GM23338 (cell line): ENCODE measurements around the gene HOXA10. TPM values are rescaled to one million over a fixed set of nuclear protein-coding genes. Genes with fewer than 3 reads are reported as not detected.

Experiments used
- ATAC-seq: fragments of 200-7000 bp; cut with Tn5 transposase; 3 replicates; pipeline ENCODE4 v1.9.1; 2020
- DNase-seq: peaks from one replicate; pipeline ENCODE4 v3.0.0-alpha.2; 2015; ENCODE audit warnings: low spot score
- H2AFZ ChIP-seq: fragments of 200-600 bp; sonication (generic); 2 replicates; pipeline ENCODE4 v1.8.0; 2016; ENCODE audit warnings: antibody characterized with exemption, mild to moderate bottlenecking, moderate library complexity
- H3F3A ChIP-seq: fragments of 200-600 bp; sonication (generic); replicated peaks from 2 replicates; pipeline ENCODE4 v1.8.0; 2017; ENCODE audit warnings: antibody characterized with exemption, mixed run types, low read depth
- H3K27ac ChIP-seq: fragments of 200-600 bp; sonication (generic); 2 replicates; pipeline ENCODE4 v1.6.1; 2016; ENCODE audit warnings: low read depth
- H3K27me3 ChIP-seq: fragments of 200-600 bp; sonication (generic); 2 replicates; pipeline ENCODE4 v1.8.0; 2016; ENCODE audit warnings: mild to moderate bottlenecking, mixed run types, moderate library complexity; ENCODE audit not compliant: insufficient read depth
- H3K36me3 ChIP-seq: fragments of 200-600 bp; sonication (generic); 2 replicates; pipeline ENCODE4 v1.8.0; 2016; ENCODE audit warnings: mild to moderate bottlenecking; ENCODE audit not compliant: insufficient read depth
- H3K4me1 ChIP-seq: fragments of 200-600 bp; sonication (generic); 2 replicates; pipeline ENCODE4 v1.8.0; 2016; ENCODE audit warnings: mild to moderate bottlenecking, moderate library complexity; ENCODE audit not compliant: insufficient read depth
- H3K4me2 ChIP-seq: fragments of 200-600 bp; sonication (generic); 2 replicates; pipeline ENCODE4 v1.7.1; 2017; ENCODE audit warnings: mixed run types
- H3K4me3 ChIP-seq: fragments of 200-600 bp; sonication (generic); 2 replicates; pipeline ENCODE4 v1.6.1; 2016; ENCODE audit warnings: mixed run types
- H3K79me2 ChIP-seq: fragments of 200-600 bp; sonication (generic); replicated peaks from 2 replicates; pipeline ENCODE4 v1.8.0; 2017; ENCODE audit warnings: mild to moderate bottlenecking; ENCODE audit not compliant: insufficient read depth
- H3K9me2 ChIP-seq: fragments of 200-600 bp; sonication (generic); 2 replicates; pipeline ENCODE4 v1.8.0; 2017; ENCODE audit not compliant: insufficient read depth
- H4K20me1 ChIP-seq: fragments of 200-600 bp; sonication (generic); replicated peaks from 2 replicates; pipeline ENCODE4 v1.8.0; 2017; ENCODE audit warnings: mild to moderate bottlenecking; ENCODE audit not compliant: insufficient read depth
- H3K27ac Mint-ChIP-seq: 2 replicates; pipeline ENCODE4 v1.8.0; 2020; ENCODE audit warnings: inconsistent platforms, mild to moderate bottlenecking, moderate library complexity, mixed read lengths
- H3K27me3 Mint-ChIP-seq: 3 replicates; pipeline ENCODE4 v1.8.0; 2022; ENCODE audit warnings: low read depth, mild to moderate bottlenecking, moderate library complexity, mixed read lengths, inconsistent platforms; ENCODE audit not compliant: insufficient read depth, poor library complexity
- H3K36me3 Mint-ChIP-seq: 3 replicates; pipeline ENCODE4 v1.8.0; 2021; ENCODE audit warnings: low read depth, mild to moderate bottlenecking, inconsistent platforms, moderate library complexity, mixed read lengths
- H3K4me1 Mint-ChIP-seq: 3 replicates; pipeline ENCODE4 v1.8.0; 2020; ENCODE audit warnings: mild to moderate bottlenecking, inconsistent platforms, mixed read lengths
- H3K4me3 Mint-ChIP-seq: 3 replicates; pipeline ENCODE4 v1.8.0; 2021; ENCODE audit warnings: moderate library complexity, mild to moderate bottlenecking, inconsistent platforms, mixed read lengths
- H3K9me3 Mint-ChIP-seq: 3 replicates; pipeline ENCODE4 v1.8.0; 2020; ENCODE audit warnings: moderate library complexity, mild to moderate bottlenecking, inconsistent platforms, mixed read lengths
- CREB1 ChIP-seq: fragments of 250-450 bp; sonication (Bioruptor Pico); IDR thresholded peaks from 2 replicates; pipeline ENCODE4 v1.5.0; 2020; ENCODE audit warnings: low read depth, mild to moderate bottlenecking, moderate library complexity
- EZH2 ChIP-seq: fragments of 200-600 bp; sonication (generic); IDR thresholded peaks from one replicate; pipeline ENCODE4 v1.8.0; 2017; ENCODE audit warnings: antibody characterized with exemption, mild to moderate bottlenecking, low read depth; ENCODE audit not compliant: unreplicated experiment
- EZH2phosphoT487 ChIP-seq: fragments of 200-600 bp; sonication (generic); IDR thresholded peaks from one replicate; pipeline ENCODE4 v1.8.1; 2018; ENCODE audit warnings: antibody characterized with exemption; ENCODE audit not compliant: unreplicated experiment
- JUNB ChIP-seq: IDR thresholded peaks from one replicate; pipeline ENCODE4 v1.6.1; 2016; ENCODE audit warnings: antibody characterized with exemption; ENCODE audit not compliant: unreplicated experiment
- POLR2AphosphoS5 ChIP-seq: IDR thresholded peaks from 2 replicates; pipeline ENCODE4 v1.6.1; 2016; ENCODE audit warnings: antibody characterized with exemption, low read depth
- STAT1 ChIP-seq: IDR thresholded peaks from one replicate; pipeline ENCODE4 v1.6.1; 2016; ENCODE audit warnings: antibody characterized with exemption; ENCODE audit not compliant: unreplicated experiment
- ZNF114 ChIP-seq: fragments of 250-450 bp; sonication (Bioruptor Pico); IDR thresholded peaks from 2 replicates; pipeline ENCODE4 v1.5.0; 2020; ENCODE audit warnings: mild to moderate bottlenecking, moderate library complexity
- ZNF331 ChIP-seq: fragments of 250-450 bp; sonication (Bioruptor Pico); IDR thresholded peaks from 2 replicates; pipeline ENCODE4 v1.5.0; 2020; ENCODE audit warnings: low read depth, mild to moderate bottlenecking, moderate library complexity
- polyA plus RNA-seq: library from polyadenylated mRNA; unstranded; fragments of >200 nt; fragmentation: Nextera tagmentation; extraction: Ambion mirVana; gene quantifications from 2 replicates; pipeline ENCODE4 v1.2.1, GENCODE V29; 2016
- total RNA-seq: library from RNA; depleted of rRNA; stranded (reverse); fragments of >200 nt; shearing (Covaris generic); gene quantifications from 2 replicates; pipeline ENCODE4 v1.2.3, GENCODE V29; 2014
- TF ChIP-seq, protein P1 (sequence below), 2 experiments: fragments of 200-600 bp in 1 of 2; sonication (generic) in 1 of 2; conservative IDR thresholded peaks; 2 replicates each; pipeline versions ENCODE4 v1.5.1 to v1.6.1; 2016 to 2017; ENCODE audit warnings: antibody characterized with exemption in 2 of 2, low read depth in 2 of 2, mild to moderate bottlenecking in 2 of 2, moderate library complexity in 1 of 2
- TF ChIP-seq, protein P2 (sequence below): IDR thresholded peaks from one replicate; pipeline ENCODE4 v1.6.1; 2018; ENCODE audit warnings: antibody characterized with exemption; ENCODE audit not compliant: unreplicated experiment

HOXA10 gene
- total and polyA plus RNA-seq, 2 experiments from 2014 or later, result not detected

DNA sequence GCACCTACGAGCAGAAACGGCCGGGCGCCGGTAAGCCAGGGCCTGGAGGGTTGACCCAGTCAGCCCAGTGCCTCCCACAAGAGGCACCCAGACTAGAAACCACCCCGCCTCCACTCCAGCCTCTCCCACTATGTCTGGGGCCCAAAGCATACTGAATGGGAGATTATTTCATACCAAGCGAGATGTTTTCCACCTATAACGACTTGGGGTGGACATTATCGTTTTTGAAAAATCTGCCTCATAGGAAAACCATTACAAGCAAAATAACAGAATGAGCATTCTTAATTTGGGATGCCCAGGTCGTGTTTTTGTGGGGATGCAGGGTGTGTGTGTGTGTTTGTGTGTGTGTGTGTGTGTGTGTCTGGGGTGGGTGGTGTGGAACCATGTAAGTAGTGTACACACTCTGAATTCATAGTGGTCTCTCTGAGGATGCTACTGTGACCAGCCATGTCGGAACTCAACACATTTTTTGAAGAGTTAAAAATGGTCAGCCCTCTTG is 28.2 kb downstream of the HOXA10 start:
- no peak for TF ChIP-seq ZNF114
- peak; percentile 94 for TF ChIP-seq EZH2
- H2AFZ ChIP-seq, result no peak overlapping the region
- Mint-ChIP-seq H3K27me3 (peaks cover 100% of the 10 kb centered on the region), H3K4me3 (no peak overlapping the region; the same call in 2 of the 3 replicates), H3K27ac (no peak overlapping the region), H3K36me3 (no peaks in the 10 kb centered on the region; the same call in 2 of the 3 replicates), H3K4me1 (peaks cover 20% of the 10 kb centered on the region), H3K9me3 (peaks cover 28% of the 10 kb centered on the region)
- H3K27ac ChIP-seq, result no peak overlapping the region
- H3K36me3 ChIP-seq, result no peaks in the 10 kb centered on the region
- peaks cover 37% of the 10 kb centered on the region for H4K20me1 ChIP-seq
- ATAC-seq (no peak), DNase-seq (no peak)
- H3K4me1 ChIP-seq, result peaks cover 33% of the 10 kb centered on the region
- no peaks in the 10 kb centered on the region for H3K9me2 ChIP-seq
- H3K27me3 ChIP-seq, result peaks cover 100% of the 10 kb centered on the region
- no peak overlapping the region for H3K4me3 ChIP-seq
- peaks cover 29% of the 10 kb centered on the region for H3F3A ChIP-seq
- H3K79me2 ChIP-seq, result no peaks in the 10 kb centered on the region
- H3K4me2 ChIP-seq, result no peak overlapping the region

DNA sequence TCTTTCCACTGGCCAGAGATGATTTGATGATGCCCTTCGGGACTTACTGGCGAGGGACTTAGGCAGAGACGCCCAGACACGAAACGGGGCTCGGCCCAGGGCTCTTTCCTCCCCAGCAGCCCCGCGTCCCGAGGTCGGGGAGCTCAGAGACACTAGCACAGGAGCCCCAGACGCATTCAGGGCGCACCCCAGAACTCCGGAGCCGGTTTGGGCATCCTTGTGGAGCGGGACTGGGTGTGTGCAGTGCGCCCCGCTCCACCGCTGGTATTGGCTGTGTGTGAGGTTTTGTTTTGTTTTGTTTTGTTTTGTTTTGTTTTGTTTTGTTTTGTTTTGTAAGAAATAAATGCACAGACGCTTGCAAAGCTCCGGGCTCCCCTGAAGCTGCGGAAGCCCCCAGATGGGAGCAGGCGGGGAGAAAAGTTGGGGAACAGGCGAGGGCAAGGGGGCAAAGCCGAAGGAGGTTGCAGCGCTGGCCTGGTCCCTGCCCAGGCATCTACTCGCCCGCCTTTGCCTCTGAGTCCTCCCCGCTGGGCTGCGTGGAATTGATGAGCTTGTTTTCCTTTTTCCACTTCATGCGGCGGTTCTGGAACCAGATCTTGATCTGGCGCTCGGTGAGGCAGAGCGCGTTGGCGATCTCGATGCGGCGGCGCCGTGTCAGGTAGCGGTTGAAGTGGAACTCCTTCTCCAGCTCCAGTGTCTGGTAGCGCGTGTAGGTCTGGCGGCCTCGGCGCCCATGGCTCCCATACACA is 28.8 kb downstream of the HOXA10 start:
- Histone ChIP-seq H3K79me2 (no peaks in the 10 kb centered on the region), H3K4me3 (no peak overlapping the region), H3K27ac (no peak overlapping the region), H2AFZ (no peak overlapping the region), H3K4me2 (0 out of 2 replicates have a peak overlapping the region, but pooled peaks have one; percentile 26), H3K36me3 (no peaks in the 10 kb centered on the region), H4K20me1 (peaks cover 42% of the 10 kb centered on the region), H3K9me2 (no peaks in the 10 kb centered on the region), H3K27me3 (peaks cover 100% of the 10 kb centered on the region), H3K4me1 (peaks cover 31% of the 10 kb centered on the region), H3F3A (peaks cover 32% of the 10 kb centered on the region)
- Mint-ChIP-seq H3K36me3 (no peaks in the 10 kb centered on the region; the same call in 2 of the 3 replicates), H3K27me3 (peaks cover 100% of the 10 kb centered on the region), H3K27ac (no peak overlapping the region), H3K4me3 (peak overlapping the region; percentile 9; the same call in 1 of the 3 replicates), H3K9me3 (peaks cover 28% of the 10 kb centered on the region), H3K4me1 (peaks cover 19% of the 10 kb centered on the region)
- DNase-seq (peak; percentile 46), ATAC-seq (no peak)
- TF ChIP-seq, protein P1, sequence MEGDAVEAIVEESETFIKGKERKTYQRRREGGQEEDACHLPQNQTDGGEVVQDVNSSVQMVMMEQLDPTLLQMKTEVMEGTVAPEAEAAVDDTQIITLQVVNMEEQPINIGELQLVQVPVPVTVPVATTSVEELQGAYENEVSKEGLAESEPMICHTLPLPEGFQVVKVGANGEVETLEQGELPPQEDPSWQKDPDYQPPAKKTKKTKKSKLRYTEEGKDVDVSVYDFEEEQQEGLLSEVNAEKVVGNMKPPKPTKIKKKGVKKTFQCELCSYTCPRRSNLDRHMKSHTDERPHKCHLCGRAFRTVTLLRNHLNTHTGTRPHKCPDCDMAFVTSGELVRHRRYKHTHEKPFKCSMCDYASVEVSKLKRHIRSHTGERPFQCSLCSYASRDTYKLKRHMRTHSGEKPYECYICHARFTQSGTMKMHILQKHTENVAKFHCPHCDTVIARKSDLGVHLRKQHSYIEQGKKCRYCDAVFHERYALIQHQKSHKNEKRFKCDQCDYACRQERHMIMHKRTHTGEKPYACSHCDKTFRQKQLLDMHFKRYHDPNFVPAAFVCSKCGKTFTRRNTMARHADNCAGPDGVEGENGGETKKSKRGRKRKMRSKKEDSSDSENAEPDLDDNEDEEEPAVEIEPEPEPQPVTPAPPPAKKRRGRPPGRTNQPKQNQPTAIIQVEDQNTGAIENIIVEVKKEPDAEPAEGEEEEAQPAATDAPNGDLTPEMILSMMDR (conservative IDR thresholded peaks at IDR 0.05; ENCODE audit: low read depth in 2 of 2), result no peak
- TF ChIP-seq CREB1 (CRISPR knock-in tag) (no peak), POLR2AphosphoS5 (no peak), EZH2phosphoT487 (peak; percentile 82), EZH2 (peak; percentile 97)

DNA sequence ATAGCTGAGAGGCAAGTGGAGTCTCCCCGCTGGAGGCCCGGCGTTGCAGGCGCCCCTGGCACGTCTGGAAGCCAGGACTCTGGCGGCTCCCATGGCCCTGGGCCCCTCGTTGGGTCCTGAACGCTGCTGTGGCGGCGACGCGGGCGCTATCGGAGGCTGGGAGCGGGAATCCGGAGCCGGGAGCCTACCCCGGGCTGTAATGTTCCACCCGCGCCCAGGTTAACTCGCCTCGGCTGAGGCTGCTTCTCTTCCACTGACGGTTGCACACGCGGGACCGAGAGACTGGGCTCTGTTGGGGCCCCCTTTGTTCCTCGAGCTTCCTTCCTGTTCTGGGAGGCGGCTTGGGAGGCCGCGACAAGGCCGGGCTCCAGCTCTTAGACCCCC is 29.3 kb downstream of the HOXA10 start:
- DNase-seq (peak; percentile 54), ATAC-seq (peak; percentile 4; the same call in 2 of the 3 replicates)
- Mint-ChIP-seq H3K27me3 (peaks cover 100% of the 10 kb centered on the region), H3K27ac (no peak overlapping the region), H3K4me3 (peak overlapping the region; percentile 9; the same call in 1 of the 3 replicates), H3K36me3 (no peaks in the 10 kb centered on the region; the same call in 2 of the 3 replicates), H3K4me1 (peaks cover 19% of the 10 kb centered on the region), H3K9me3 (peaks cover 28% of the 10 kb centered on the region)
- H3K36me3 ChIP-seq, result no peaks in the 10 kb centered on the region
- no peak overlapping the region for H3K4me3 ChIP-seq
- H3K79me2 ChIP-seq, result no peaks in the 10 kb centered on the region
- H3K27ac ChIP-seq, result no peak overlapping the region
- no peak overlapping the region for H2AFZ ChIP-seq
- H3K4me2 ChIP-seq, result 0 out of 2 replicates have a peak overlapping the region, but pooled peaks have one; percentile 26
- no peaks in the 10 kb centered on the region for H3K9me2 ChIP-seq
- H3K4me1 ChIP-seq, result peaks cover 35% of the 10 kb centered on the region
- peaks cover 100% of the 10 kb centered on the region for H3K27me3 ChIP-seq
- H3F3A ChIP-seq, result peaks cover 38% of the 10 kb centered on the region
- peaks cover 46% of the 10 kb centered on the region for H4K20me1 ChIP-seq
- TF ChIP-seq ZNF331 (no peak), JUNB (no peak), STAT1 (no peak), EZH2phosphoT487 (no peak), CREB1 (CRISPR knock-in tag) (no peak)
- TF ChIP-seq, protein P2, sequence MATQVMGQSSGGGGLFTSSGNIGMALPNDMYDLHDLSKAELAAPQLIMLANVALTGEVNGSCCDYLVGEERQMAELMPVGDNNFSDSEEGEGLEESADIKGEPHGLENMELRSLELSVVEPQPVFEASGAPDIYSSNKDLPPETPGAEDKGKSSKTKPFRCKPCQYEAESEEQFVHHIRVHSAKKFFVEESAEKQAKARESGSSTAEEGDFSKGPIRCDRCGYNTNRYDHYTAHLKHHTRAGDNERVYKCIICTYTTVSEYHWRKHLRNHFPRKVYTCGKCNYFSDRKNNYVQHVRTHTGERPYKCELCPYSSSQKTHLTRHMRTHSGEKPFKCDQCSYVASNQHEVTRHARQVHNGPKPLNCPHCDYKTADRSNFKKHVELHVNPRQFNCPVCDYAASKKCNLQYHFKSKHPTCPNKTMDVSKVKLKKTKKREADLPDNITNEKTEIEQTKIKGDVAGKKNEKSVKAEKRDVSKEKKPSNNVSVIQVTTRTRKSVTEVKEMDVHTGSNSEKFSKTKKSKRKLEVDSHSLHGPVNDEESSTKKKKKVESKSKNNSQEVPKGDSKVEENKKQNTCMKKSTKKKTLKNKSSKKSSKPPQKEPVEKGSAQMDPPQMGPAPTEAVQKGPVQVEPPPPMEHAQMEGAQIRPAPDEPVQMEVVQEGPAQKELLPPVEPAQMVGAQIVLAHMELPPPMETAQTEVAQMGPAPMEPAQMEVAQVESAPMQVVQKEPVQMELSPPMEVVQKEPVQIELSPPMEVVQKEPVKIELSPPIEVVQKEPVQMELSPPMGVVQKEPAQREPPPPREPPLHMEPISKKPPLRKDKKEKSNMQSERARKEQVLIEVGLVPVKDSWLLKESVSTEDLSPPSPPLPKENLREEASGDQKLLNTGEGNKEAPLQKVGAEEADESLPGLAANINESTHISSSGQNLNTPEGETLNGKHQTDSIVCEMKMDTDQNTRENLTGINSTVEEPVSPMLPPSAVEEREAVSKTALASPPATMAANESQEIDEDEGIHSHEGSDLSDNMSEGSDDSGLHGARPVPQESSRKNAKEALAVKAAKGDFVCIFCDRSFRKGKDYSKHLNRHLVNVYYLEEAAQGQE, result no peak
- TF ChIP-seq, protein P1 (conservative IDR thresholded peaks at IDR 0.05; ENCODE audit: low read depth in 2 of 2), result no peak
